GM12865 (cell line): ENCODE results near the gene FN3K.

Experiments used
- DNase-seq: peaks from one replicate; pipeline ENCODE4 v3.0.0; 2010; ENCODE audit warnings: low read depth
- H3K4me3 ChIP-seq: 2 replicates; pipeline ENCODE4 v1.5.1; 2011; ENCODE audit warnings: mild to moderate bottlenecking, low read depth, low read length, control low read depth
- CTCF ChIP-seq: IDR thresholded peaks from 2 replicates; pipeline ENCODE4 v1.5.1; 2011; ENCODE audit warnings: low read length, control low read depth, low read depth, inconsistent platforms; ENCODE audit not compliant: insufficient read depth; ENCODE audit errors: missing control alignments

Gene FN3K

GRCh38 chr17:82691714-82692113, 43.7 kb upstream of the FN3K start:
- TF ChIP-seq CTCF, result no peak
- DNase-seq, result no peak

GRCh38 chr17:82692268-82692667, 43.1 kb upstream of the FN3K start:
- TF ChIP-seq CTCF, result no peak
- H3K4me3 ChIP-seq, result no peak overlapping the region

More at GRCh38 chr17:82691714-82692113, 43.7 kb upstream of the FN3K start:
- no peak overlapping the region for H3K4me3 ChIP-seq

GRCh38 chr17:82693168-82693867, 42.1 kb upstream of the FN3K start:
- DNase-seq, result no peak
- no peak overlapping the region for H3K4me3 ChIP-seq
- TF ChIP-seq CTCF, result no peak

More at GRCh38 chr17:82692268-82692667, 43.1 kb upstream of the FN3K start:
- no peak for DNase-seq

- no peak for DNase-seq
- TF ChIP-seq CTCF, result no peak
- H3K4me3 ChIP-seq, result no peak overlapping the region
Measured at GRCh38 chr17:82694647-82695046, 40.8 kb upstream of the FN3K start.

GRCh38 chr17:82696259-82696658, 39.2 kb upstream of the FN3K start:
- H3K4me3 ChIP-seq, result no peak overlapping the region
- TF ChIP-seq CTCF, result no peak
- no peak for DNase-seq

GRCh38 chr17:82696916-82697807, 38.3 kb upstream of the FN3K start:
- no peak for DNase-seq

More at GRCh38 chr17:82696916-82697807, 38.3 kb upstream of the FN3K start:
- TF ChIP-seq CTCF, result no peak
- H3K4me3 ChIP-seq, result peak overlapping the region; percentile 52
